A549 (cell line): ENCODE data around the gene GPC1. TPM values are rescaled to one million over a fixed set of nuclear protein-coding genes. Genes with fewer than 3 reads are reported as not detected.

Experiments
- ATAC-seq, 2 experiments: fragments of 200-7000 bp in 1 of 2; fragments of >200 bp in 1 of 2; cut with Nextera tagmentation in 1 of 2; cut with Tn5 transposase in 1 of 2; 3 replicates each; pipeline versions ENCODE4 v1.8.0 to v1.9.1; 2018 to 2020; ENCODE audit warnings: mild to moderate bottlenecking in 1 of 2, moderate library complexity in 1 of 2
- CTCF ChIA-PET: fragments of 300-600 bp; sonication (Branson Sonifier 250); formaldehyde crosslinking; extraction: SDS; loops from one replicate; lab custom pipeline; 2021; ENCODE audit warnings: antibody characterized with exemption, inconsistent platforms; lab: Yijun Ruan, JAX
- POLR2A ChIA-PET: fragments of 350-600 bp; formaldehyde crosslinking; extraction: SDS; loops from one replicate; lab custom pipeline; 2021; ENCODE audit warnings: antibody characterized with exemption, inconsistent platforms; lab: Yijun Ruan, JAX
- DNase-seq, 2 experiments: peaks; one replicate each; pipeline versions ENCODE4 v3.0.0 to v3.0.0-alpha.2; 2011 to 2016; ENCODE audit warnings: low read depth in 1 of 2, low spot score in 1 of 2
- FAIRE-seq: peaks from 2 replicates; lab custom pipeline; 2011; peaks lifted over from hg19 to GRCh38; lab: Jason Lieb, UNC
- H3K27ac ChIP-seq, 2 experiments: fragments of >200 bp; sonication (Bioruptor Twin); formaldehyde crosslinking; 3 replicates each; pipeline ENCODE4 v1.5.1; 2016 to 2017
- H3K4me1 ChIP-seq: fragments of >200 bp; sonication (Bioruptor Twin); formaldehyde crosslinking; 3 replicates; pipeline ENCODE4 v1.6.1; 2016
- H3K4me2 ChIP-seq: fragments of >200 bp; sonication (Bioruptor Twin); formaldehyde crosslinking; 3 replicates; pipeline ENCODE4 v1.6.1; 2016
- H3K4me3 ChIP-seq: fragments of >200 bp; sonication (Bioruptor Twin); formaldehyde crosslinking; 3 replicates; pipeline ENCODE4 v1.5.1; 2016
- H3K9me3 ChIP-seq: fragments of >200 bp; sonication (Bioruptor Twin); formaldehyde crosslinking; 3 replicates; pipeline ENCODE4 v1.6.1; 2016
- EHF ChIP-seq: fragments of 250-450 bp; sonication (Bioruptor Pico); IDR thresholded peaks from 2 replicates; pipeline ENCODE4 v1.5.0; 2020; ENCODE audit warnings: mild to moderate bottlenecking
- ESRRA ChIP-seq: fragments of 150-350 bp; IDR thresholded peaks from 2 replicates; pipeline ENCODE4 v1.6.1; 2014; ENCODE audit warnings: mild to moderate bottlenecking, low read length, borderline replicate concordance
- FOSB ChIP-seq: fragments of 250-450 bp; sonication (Bioruptor Pico); IDR thresholded peaks from 2 replicates; pipeline ENCODE4 v1.5.0; 2020; ENCODE audit warnings: mild to moderate bottlenecking, moderate library complexity
- FOSL2 ChIP-seq, 2 experiments: fragments of 450-650 bp in 1 of 2; fragments of >200 bp in 1 of 2; sonication (Bioruptor Twin) in 1 of 2; formaldehyde crosslinking; IDR thresholded peaks; 2 replicates each; pipeline versions ENCODE4 v1.5.0 to v1.6.1; 2016 to 2020; ENCODE audit warnings: mild to moderate bottlenecking in 1 of 2, moderate library complexity in 1 of 2
- GATA3 ChIP-seq: IDR thresholded peaks from 2 replicates; pipeline ENCODE4 v1.6.1; 2012; ENCODE audit warnings: borderline replicate concordance
- HEYL ChIP-seq: fragments of 250-450 bp; sonication (Bioruptor Pico); IDR thresholded peaks from 2 replicates; pipeline ENCODE4 v1.8.0; 2021; ENCODE audit warnings: mild to moderate bottlenecking, moderate library complexity
- HOXB5 ChIP-seq: fragments of 250-450 bp; sonication (Bioruptor Pico); IDR thresholded peaks from 2 replicates; pipeline ENCODE4 v1.5.0; 2020; ENCODE audit warnings: mild to moderate bottlenecking, moderate library complexity
- KDM1A ChIP-seq: fragments of 200-600 bp; sonication (generic); IDR thresholded peaks from 2 replicates; pipeline ENCODE4 v1.6.1; 2016; ENCODE audit warnings: low read depth, mild to moderate bottlenecking
- MAZ ChIP-seq: fragments of 150-350 bp; IDR thresholded peaks from 2 replicates; pipeline ENCODE4 v1.6.1; 2014; ENCODE audit warnings: antibody characterized with exemption, low read depth, low read length, borderline replicate concordance
- MYC ChIP-seq: IDR thresholded peaks from 2 replicates; pipeline ENCODE4 v1.6.1; 2012; ENCODE audit warnings: mild to moderate bottlenecking, inconsistent platforms, low read length, improper control_type of control experiment, borderline replicate concordance
- NPAS2 ChIP-seq: fragments of 250-450 bp; sonication (Bioruptor Pico); IDR thresholded peaks from 2 replicates; pipeline ENCODE4 v1.8.0; 2022; ENCODE audit warnings: mild to moderate bottlenecking, moderate library complexity, borderline replicate concordance
- PHF8 ChIP-seq: fragments of 200-600 bp; sonication (generic); IDR thresholded peaks from 2 replicates; pipeline ENCODE4 v1.6.1; 2016; ENCODE audit warnings: low read depth, mild to moderate bottlenecking, antibody characterized with exemption, moderate library complexity, borderline replicate concordance
- POLR2AphosphoS2 ChIP-seq: conservative IDR thresholded peaks from 2 replicates; pipeline ENCODE4 v1.6.1; 2012; ENCODE audit warnings: low read length, improper control_type of control experiment, inconsistent platforms
- RARB ChIP-seq: fragments of 250-450 bp; sonication (Bioruptor Pico); IDR thresholded peaks from 2 replicates; pipeline ENCODE4 v1.8.0; 2021; ENCODE audit warnings: mild to moderate bottlenecking, moderate library complexity
- RNF2 ChIP-seq: fragments of 200-600 bp; sonication (generic); IDR thresholded peaks from 2 replicates; pipeline ENCODE4 v1.6.1; 2016; ENCODE audit warnings: low read depth, mild to moderate bottlenecking, antibody characterized with exemption, moderate library complexity, borderline replicate concordance
- SMC3 ChIP-seq: fragments of >200 bp; sonication (Bioruptor Twin); formaldehyde crosslinking; IDR thresholded peaks from 3 replicates; pipeline ENCODE4 v1.6.1; 2018; ENCODE audit warnings: inconsistent platforms
- TFCP2L1 ChIP-seq: fragments of 250-450 bp; sonication (Bioruptor Pico); IDR thresholded peaks from 2 replicates; pipeline ENCODE4 v1.5.0; 2021; ENCODE audit warnings: mild to moderate bottlenecking
- WGBS: methylation state at CpG from one replicate; pipeline ENCODE4 v1.1.6; 2017; ENCODE audit errors: missing lambda C conversion rate; 5-methylcytosine and 5-hydroxymethylcytosine counted together
- polyA plus RNA-seq, 4 experiments: library from polyadenylated mRNA; depleted of rRNA in 3 of 4; stranded (reverse); fragments of >200 nt; fragmentation: RNase III in 1 of 4; extraction: RNeasy Plus Mini Kit Qiagen cat#74134 plus additional on column Dnase treatment in 1 of 4; gene quantifications; 2 replicates in 3 of 4; 3 replicates in 1 of 4; pipeline ENCODE4 v1.2.3, GENCODE V29; 2011 to 2017
- TF ChIP-seq, protein P1 (sequence below): fragments of 450-650 bp; IDR thresholded peaks from 2 replicates; pipeline ENCODE4 v1.6.1; 2014; ENCODE audit warnings: antibody characterized with exemption
- TF ChIP-seq, protein P2 (sequence below): fragments of >200 bp; sonication (Bioruptor Twin); formaldehyde crosslinking; IDR thresholded peaks from 3 replicates; pipeline ENCODE4 v1.6.1; 2016
- TF ChIP-seq, protein P3 (sequence below): fragments of >200 bp; sonication (Bioruptor Twin); formaldehyde crosslinking; IDR thresholded peaks from 2 replicates; pipeline ENCODE4 v1.6.1; 2016
- TF ChIP-seq, protein P4 (sequence below): IDR thresholded peaks from 2 replicates; pipeline ENCODE4 v1.6.1; 2012
- TF ChIP-seq, protein P5 (sequence below): fragments of 200-600 bp; sonication (generic); IDR thresholded peaks from 2 replicates; pipeline ENCODE4 v1.6.1; 2016; ENCODE audit warnings: antibody characterized with exemption, mild to moderate bottlenecking, moderate library complexity

Gene GPC1
- polyA plus RNA-seq, 2 of the 4 experiments (the other 2 are of a cell fraction): 19.8 to 97.7 TPM

DNA sequence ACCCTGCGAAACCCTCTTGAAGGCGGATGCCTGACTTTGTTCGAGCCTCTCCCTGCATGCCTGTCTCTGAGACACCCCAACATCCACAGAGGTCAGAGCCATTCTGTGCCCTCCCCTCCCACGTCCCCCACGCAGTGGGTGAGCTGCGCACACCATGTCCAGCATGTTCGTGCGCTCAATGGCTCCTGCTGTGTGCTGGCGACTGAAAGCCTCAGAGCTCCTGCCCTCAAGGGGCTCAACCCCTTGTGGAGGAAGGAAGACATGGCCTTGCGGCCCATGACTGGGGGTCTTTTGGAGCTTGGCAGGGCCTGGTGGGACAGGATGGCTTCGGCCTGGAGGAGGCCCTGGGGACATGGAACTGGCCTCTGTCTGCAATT, 76.6 kb downstream of the GPC1 start:
- Histone ChIP-seq H3K4me2 (no peak overlapping the region), H3K27ac (no peak overlapping the region), H3K4me3 (no peak overlapping the region), H3K4me1 (no peaks in the 10 kb centered on the region), H3K9me3 (no peaks in the 10 kb centered on the region)
- WGBS: 96% methylated on average over 5 of the region's 11 CpGs
- ATAC-seq (no peak), DNase-seq (no peak), FAIRE-seq (no peak)
- POLR2A ChIA-PET: no interaction called here
- CTCF ChIA-PET: interaction anchor here (0.7 to 1.8 kb wide), 2 partner anchors 9 to 46 kb away, joined by 3 to 6 read pairs; no protein-coding TSS in a partner anchor
- TF ChIP-seq, protein P1, sequence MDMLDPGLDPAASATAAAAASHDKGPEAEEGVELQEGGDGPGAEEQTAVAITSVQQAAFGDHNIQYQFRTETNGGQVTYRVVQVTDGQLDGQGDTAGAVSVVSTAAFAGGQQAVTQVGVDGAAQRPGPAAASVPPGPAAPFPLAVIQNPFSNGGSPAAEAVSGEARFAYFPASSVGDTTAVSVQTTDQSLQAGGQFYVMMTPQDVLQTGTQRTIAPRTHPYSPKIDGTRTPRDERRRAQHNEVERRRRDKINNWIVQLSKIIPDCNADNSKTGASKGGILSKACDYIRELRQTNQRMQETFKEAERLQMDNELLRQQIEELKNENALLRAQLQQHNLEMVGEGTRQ: no peak
- no peak for TF ChIP-seq RNF2
- TF ChIP-seq FOSL2 (IDR thresholded peaks at IDR 0.05): no peak
- no peak for TF ChIP-seq FOSL2 (CRISPR knock-in tag; IDR thresholded peaks at IDR 0.05)
- no peak for TF ChIP-seq RARB
- no peak for TF ChIP-seq POLR2AphosphoS2
- TF ChIP-seq ESRRA: no peak
- TF ChIP-seq, protein P2, sequence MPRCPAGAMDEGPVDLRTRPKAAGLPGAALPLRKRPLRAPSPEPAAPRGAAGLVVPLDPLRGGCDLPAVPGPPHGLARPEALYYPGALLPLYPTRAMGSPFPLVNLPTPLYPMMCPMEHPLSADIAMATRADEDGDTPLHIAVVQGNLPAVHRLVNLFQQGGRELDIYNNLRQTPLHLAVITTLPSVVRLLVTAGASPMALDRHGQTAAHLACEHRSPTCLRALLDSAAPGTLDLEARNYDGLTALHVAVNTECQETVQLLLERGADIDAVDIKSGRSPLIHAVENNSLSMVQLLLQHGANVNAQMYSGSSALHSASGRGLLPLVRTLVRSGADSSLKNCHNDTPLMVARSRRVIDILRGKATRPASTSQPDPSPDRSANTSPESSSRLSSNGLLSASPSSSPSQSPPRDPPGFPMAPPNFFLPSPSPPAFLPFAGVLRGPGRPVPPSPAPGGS: no peak
- no peak for TF ChIP-seq MYC

DNA sequence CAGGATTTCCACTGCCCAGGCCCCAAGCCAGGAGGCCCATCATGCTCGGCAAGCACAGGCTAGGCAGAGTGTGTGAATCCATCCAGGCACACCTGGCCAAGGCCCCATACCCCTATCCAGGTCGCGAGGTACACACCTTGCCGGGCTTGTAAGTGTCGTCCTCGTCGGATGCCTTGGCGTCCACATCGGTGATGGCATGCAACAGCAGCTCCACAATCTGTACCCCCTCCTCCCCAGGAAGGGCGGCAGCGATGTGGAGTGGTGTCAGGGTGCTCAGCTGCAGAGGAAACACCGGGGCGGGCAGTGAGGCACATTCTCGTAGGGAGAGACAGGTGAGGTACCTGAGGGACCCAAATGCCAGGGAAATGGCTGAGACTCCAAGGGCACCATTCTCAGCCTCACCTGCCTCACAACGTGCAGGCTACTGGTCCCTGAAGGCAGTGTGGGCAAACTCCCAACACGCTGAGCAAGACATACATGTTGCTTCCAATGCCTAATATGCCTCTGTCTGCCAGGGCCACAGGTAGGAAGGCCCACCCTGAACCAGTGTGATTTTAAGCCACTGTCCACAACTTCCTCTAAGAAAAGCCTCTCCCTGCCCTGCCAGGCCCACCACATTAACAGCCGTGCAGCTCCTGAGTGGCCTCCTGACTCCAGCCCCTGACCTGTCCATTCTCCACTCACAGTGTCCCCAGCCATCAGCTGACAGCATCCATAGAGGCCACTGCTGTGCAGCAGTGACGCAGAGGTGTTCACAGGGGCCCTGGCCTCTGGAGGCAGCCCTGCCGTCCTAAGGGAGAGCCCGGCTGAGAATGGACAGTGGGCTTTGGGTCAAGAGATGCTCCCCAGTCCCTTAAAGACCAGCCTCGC, 77.4 kb downstream of the GPC1 start:
- TF ChIP-seq SMC3 (no peak), MAZ (no peak), GATA3 (no peak), TFCP2L1 (CRISPR knock-in tag) (no peak), NPAS2 (CRISPR knock-in tag) (no peak), MYC (no peak), FOSL2 (IDR thresholded peaks at IDR 0.05) (no peak), FOSL2 (CRISPR knock-in tag; IDR thresholded peaks at IDR 0.05) (no peak), HOXB5 (no peak)
- TF ChIP-seq, protein P3, sequence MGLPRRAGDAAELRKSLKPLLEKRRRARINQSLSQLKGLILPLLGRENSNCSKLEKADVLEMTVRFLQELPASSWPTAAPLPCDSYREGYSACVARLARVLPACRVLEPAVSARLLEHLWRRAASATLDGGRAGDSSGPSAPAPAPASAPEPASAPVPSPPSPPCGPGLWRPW: no peak
- TF ChIP-seq, all 56 proteins: peak for 0
- Histone ChIP-seq H3K4me1 (no peaks in the 10 kb centered on the region), H3K4me3 (no peak overlapping the region), H3K4me2 (no peak overlapping the region), H3K9me3 (no peaks in the 10 kb centered on the region), H3K27ac (no peak overlapping the region)
- no peak for ATAC-seq
- DNase-seq: no peak
- 90% methylated on average over 20 of the region's 21 CpGs for WGBS
- CTCF ChIA-PET: interaction anchor here (0.7 to 1.8 kb wide), 4 partner anchors 10 to 328 kb away, joined by 3 to 6 read pairs (median 6); no protein-coding TSS in a partner anchor
- FAIRE-seq: no peak
- POLR2A ChIA-PET: no interaction called here

DNA sequence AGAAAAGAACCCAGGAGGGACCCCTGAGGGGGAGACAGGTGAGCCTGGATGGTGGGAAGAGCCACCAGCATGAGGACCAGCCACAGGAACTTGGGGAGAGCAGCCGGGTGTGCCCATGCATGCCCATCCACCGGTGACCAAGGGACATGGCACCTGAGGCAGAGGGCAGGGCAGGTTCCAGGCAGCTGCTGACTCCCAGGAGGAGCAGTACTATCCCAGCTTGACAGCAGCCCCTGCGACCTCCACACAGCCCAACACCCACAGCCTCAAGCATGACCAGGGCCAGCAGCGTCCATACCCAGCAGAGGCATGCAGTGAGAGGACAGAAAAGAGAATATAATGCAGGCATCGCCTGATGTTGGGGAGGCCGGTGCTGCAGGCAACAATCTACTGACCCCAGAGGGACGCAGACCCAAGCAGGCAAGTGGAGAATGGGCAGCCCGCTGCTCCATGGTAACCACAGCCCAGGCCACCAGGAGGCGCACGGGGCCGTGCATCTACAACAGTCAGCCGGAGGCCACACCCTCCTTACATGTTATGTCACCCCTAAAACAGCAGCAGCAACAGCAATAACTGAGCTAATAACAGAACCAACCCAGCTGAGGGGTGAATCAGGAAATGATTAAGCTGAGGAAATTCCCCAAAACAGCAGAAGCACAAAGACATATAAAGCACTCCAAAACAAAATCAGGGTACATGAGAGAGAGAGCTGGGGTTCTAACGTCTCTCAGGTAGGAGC, 78.3 kb downstream of the GPC1 start:
- no peak for FAIRE-seq
- 66% methylated on average over 13 of the region's 13 CpGs for WGBS
- TF ChIP-seq, protein P4, sequence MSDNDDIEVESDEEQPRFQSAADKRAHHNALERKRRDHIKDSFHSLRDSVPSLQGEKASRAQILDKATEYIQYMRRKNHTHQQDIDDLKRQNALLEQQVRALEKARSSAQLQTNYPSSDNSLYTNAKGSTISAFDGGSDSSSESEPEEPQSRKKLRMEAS: no peak
- TF ChIP-seq HEYL (CRISPR knock-in tag) (no peak), EHF (CRISPR knock-in tag) (no peak), KDM1A (no peak), FOSB (CRISPR knock-in tag) (no peak), PHF8 (no peak), RNF2 (no peak)
- TF ChIP-seq, protein P5, sequence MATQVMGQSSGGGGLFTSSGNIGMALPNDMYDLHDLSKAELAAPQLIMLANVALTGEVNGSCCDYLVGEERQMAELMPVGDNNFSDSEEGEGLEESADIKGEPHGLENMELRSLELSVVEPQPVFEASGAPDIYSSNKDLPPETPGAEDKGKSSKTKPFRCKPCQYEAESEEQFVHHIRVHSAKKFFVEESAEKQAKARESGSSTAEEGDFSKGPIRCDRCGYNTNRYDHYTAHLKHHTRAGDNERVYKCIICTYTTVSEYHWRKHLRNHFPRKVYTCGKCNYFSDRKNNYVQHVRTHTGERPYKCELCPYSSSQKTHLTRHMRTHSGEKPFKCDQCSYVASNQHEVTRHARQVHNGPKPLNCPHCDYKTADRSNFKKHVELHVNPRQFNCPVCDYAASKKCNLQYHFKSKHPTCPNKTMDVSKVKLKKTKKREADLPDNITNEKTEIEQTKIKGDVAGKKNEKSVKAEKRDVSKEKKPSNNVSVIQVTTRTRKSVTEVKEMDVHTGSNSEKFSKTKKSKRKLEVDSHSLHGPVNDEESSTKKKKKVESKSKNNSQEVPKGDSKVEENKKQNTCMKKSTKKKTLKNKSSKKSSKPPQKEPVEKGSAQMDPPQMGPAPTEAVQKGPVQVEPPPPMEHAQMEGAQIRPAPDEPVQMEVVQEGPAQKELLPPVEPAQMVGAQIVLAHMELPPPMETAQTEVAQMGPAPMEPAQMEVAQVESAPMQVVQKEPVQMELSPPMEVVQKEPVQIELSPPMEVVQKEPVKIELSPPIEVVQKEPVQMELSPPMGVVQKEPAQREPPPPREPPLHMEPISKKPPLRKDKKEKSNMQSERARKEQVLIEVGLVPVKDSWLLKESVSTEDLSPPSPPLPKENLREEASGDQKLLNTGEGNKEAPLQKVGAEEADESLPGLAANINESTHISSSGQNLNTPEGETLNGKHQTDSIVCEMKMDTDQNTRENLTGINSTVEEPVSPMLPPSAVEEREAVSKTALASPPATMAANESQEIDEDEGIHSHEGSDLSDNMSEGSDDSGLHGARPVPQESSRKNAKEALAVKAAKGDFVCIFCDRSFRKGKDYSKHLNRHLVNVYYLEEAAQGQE: no peak
- TF ChIP-seq, protein P2: no peak

More for the DNA sequence above, 78.3 kb downstream of the GPC1 start:
- Histone ChIP-seq H3K27ac (no peak overlapping the region), H3K4me3 (no peak overlapping the region), H3K4me1 (no peaks in the 10 kb centered on the region), H3K9me3 (no peaks in the 10 kb centered on the region), H3K4me2 (no peak overlapping the region)
- peak; percentile 68 to 70 for DNase-seq
- ATAC-seq: peak; percentile 86 to 96; a peak in 5 of 6 replicates
- POLR2A ChIA-PET: interaction anchor here (1.2 kb wide), 1 partner anchor 47 kb away, joined by 3 read pairs; no protein-coding TSS in a partner anchor
- CTCF ChIA-PET: interaction anchor here (0.6 to 1.8 kb wide), 12 partner anchors 9 to 1662 kb away, joined by 3 to 6 read pairs (median 4); partner anchors contain the start of gene CAPN10
